HG02884 (cell line): ENCODE data around the gene SPAG7.
A peak's percentile ranks its signal among the peaks of the same experiment; 100 is the strongest.

ENCODE experiments used
- ATAC-seq: cut with Tn5 transposase; IDR thresholded peaks from one replicate; pipeline ENCODE4 v1.9.1; 2021; ENCODE audit warnings: mild to moderate bottlenecking, moderate library complexity; ENCODE audit not compliant: unreplicated experiment

The SPAG7 gene

GRCh38 chr17:4978726-4979125, 11.1 kb upstream of the SPAG7 start:
- no peak for ATAC-seq

GRCh38 chr17:4974115-4974670, 6.6 kb upstream of the SPAG7 start:
- ATAC-seq, result no peak

GRCh38 chr17:4973256-4974114, 5.9 kb upstream of the SPAG7 start:
- ATAC-seq, result no peak

GRCh38 chr17:4972752-4973151, 5.1 kb upstream of the SPAG7 start:
- no peak for ATAC-seq

GRCh38 chr17:4972322-4972721, 4.7 kb upstream of the SPAG7 start:
- no peak for ATAC-seq

- no peak for ATAC-seq
These were observed 4.2 kb upstream of the SPAG7 start for GRCh38 chr17:4971826-4972225.

- no peak for ATAC-seq
These were observed 2.7 kb upstream of the SPAG7 start for GRCh38 chr17:4970273-4970672.

GRCh38 chr17:4969551-4970173, 2.0 kb upstream of the SPAG7 start:
- ATAC-seq, result no peak

- no peak for ATAC-seq
These were observed 1.5 kb upstream of the SPAG7 start for GRCh38 chr17:4969047-4969550.

GRCh38 chr17:4968486-4969046, 949 bp upstream of the SPAG7 start:
- no peak for ATAC-seq

GRCh38 chr17:4966844-4967538, 626 bp downstream of the SPAG7 start:
- peak; percentile 72 for ATAC-seq

GRCh38 chr17:4965311-4965986, 2.2 kb downstream of the SPAG7 start:
- no peak for ATAC-seq

- ATAC-seq, result no peak
These were observed 7.2 kb downstream of the SPAG7 start for GRCh38 chr17:4960279-4960922.

GRCh38 chr17:4959261-4959965, 8.2 kb downstream of the SPAG7 start:
- ATAC-seq, result no peak

GRCh38 chr17:4958102-4958501, 9.5 kb downstream of the SPAG7 start:
- ATAC-seq, result no peak

- ATAC-seq, result no peak
These were observed 11.0 kb downstream of the SPAG7 start for GRCh38 chr17:4956493-4957061.

GRCh38 chr17:4955091-4955490, 12.5 kb downstream of the SPAG7 start:
- no peak for ATAC-seq

GRCh38 chr17:4953451-4953961, 14.1 kb downstream of the SPAG7 start:
- no peak for ATAC-seq

GRCh38 chr17:4951486-4951885, 16.1 kb downstream of the SPAG7 start:
- no peak for ATAC-seq
